AG04450 (cell line): Measurements from ENCODE around the gene FLYWCH1. TPM values are rescaled to one million over a fixed set of nuclear protein-coding genes. Genes with fewer than 3 reads are reported as not detected.

Experiments used
- CTCF ChIA-PET: fragments of 300-600, 350-600 bp; formaldehyde crosslinking; extraction: SDS; loops from one replicate; lab custom pipeline; 2022; ENCODE audit warnings: antibody characterized with exemption, inconsistent platforms; lab: Charles Lee
- POLR2A ChIA-PET: fragments of 350-600 bp; formaldehyde crosslinking; extraction: SDS; loops from one replicate; lab custom pipeline; 2021; ENCODE audit warnings: antibody characterized with exemption, inconsistent platforms; lab: Yijun Ruan, JAX
- DNase-seq: peaks from one replicate; pipeline ENCODE4 v3.0.0-alpha.2; 2011; ENCODE audit warnings: low read depth, low spot score
- H3K27ac ChIP-seq: one replicate; pipeline ENCODE4 v1.5.1; 2012; ENCODE audit warnings: low read depth, low read length, control low read depth
- H3K27me3 ChIP-seq: one replicate; pipeline ENCODE4 v1.6.0; 2012; ENCODE audit warnings: low read length; ENCODE audit not compliant: control insufficient read depth, insufficient read depth
- H3K4me3 ChIP-seq: 2 replicates; pipeline ENCODE4 v1.5.1; 2011; ENCODE audit warnings: mild to moderate bottlenecking, low read depth, low read length, control low read depth
- H3K9me3 ChIP-seq: 2 replicates; pipeline ENCODE4 v1.5.1; 2012; ENCODE audit warnings: low read length; ENCODE audit not compliant: control insufficient read depth, insufficient read depth
- CTCF ChIP-seq: IDR thresholded peaks from 2 replicates; pipeline ENCODE4 v1.5.1; 2011; ENCODE audit warnings: low read depth, low read length, control low read depth, inconsistent platforms
- polyA plus RNA-seq: library from polyadenylated mRNA; depleted of rRNA; stranded (reverse); fragments of >200 nt; gene quantifications from 2 replicates; pipeline ENCODE4 v1.2.3, GENCODE V29; 2011

The FLYWCH1 gene
- polyA plus RNA-seq, 1 experiment, result 15.1 TPM

DNA sequence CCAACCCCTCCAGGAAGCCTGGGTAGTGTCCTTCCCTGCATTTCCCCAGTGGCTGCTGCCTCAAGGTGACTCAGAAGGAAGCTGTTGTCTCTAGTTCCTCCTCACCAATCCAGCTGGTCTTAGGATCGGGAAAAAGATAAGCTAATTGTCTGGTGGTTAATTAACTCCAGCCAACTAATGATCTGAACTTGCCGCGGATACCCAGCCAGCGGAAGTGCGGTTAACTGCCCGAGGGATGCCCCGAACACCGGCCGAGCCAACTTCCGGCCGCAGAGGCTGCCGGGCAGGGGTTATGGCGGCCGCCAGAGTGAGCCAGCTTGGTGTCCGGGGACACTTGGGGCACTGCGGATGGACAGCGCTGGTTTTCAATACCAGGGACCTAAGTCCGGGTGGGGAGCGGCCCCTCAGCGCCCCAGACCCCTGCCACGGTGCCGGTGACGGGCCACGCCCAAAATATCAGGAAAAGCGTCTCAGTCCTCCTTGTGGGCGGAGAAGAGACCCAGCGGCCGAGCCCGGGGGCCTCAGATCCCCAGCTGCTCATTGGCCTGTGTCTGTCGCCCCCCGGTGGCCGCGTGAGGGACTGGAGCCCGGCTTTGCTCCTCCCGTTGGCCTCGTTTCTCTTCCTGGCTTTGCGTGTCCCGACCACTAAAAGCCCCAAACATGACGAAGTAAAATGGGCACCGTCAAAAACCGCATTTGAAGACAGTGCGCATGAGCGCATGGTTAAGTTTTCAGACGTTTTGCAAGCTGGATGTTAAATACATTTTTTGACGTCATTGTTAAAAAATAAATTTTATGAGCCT, 43.5 kb upstream of the FLYWCH1 start:
- no peaks in the 10 kb centered on the region for H3K27me3 ChIP-seq
- no peaks in the 10 kb centered on the region for H3K9me3 ChIP-seq
- H3K4me3 ChIP-seq, result peak overlapping the region; percentile 66
- peak overlapping the region; percentile 89 for H3K27ac ChIP-seq
- peak; percentile 84 for DNase-seq
- POLR2A ChIA-PET, result interaction anchor here (0.6 to 1.9 kb wide), 8 partner anchors 12 to 186 kb away, joined by 3 to 23 read pairs (median 4); partner anchors contain the start of genes FLYWCH2, KCTD5 and SRRM2
- CTCF ChIA-PET, result interaction anchor here (0.6 to 2.7 kb wide), 32 partner anchors 8 to 115 kb away, joined by 3 to 75 read pairs (median 4); partner anchors contain the start of genes FLYWCH1 and FLYWCH2
- peak; percentile 94 for TF ChIP-seq CTCF

GRCh38 chr16:2871926-2872325, 39.8 kb upstream of the FLYWCH1 start:
- no peak for DNase-seq
- POLR2A ChIA-PET, result interaction anchor here (0.7 to 1.2 kb wide), 2 partner anchors 34 to 46 kb away, joined by 3 read pairs; no protein-coding TSS in a partner anchor
- no peaks in the 10 kb centered on the region for H3K27me3 ChIP-seq
- no peak overlapping the region for H3K27ac ChIP-seq
- CTCF ChIA-PET, result interaction anchor here (1.1 to 4.2 kb wide), 3 partner anchors 33 to 55 kb away, joined by 3 to 35 read pairs (median 15); no protein-coding TSS in a partner anchor
- no peak overlapping the region for H3K4me3 ChIP-seq
- no peaks in the 10 kb centered on the region for H3K9me3 ChIP-seq
- no peak for TF ChIP-seq CTCF

GRCh38 chr16:2874032-2874911, 37.5 kb upstream of the FLYWCH1 start:
- CTCF ChIA-PET, result interaction anchor here (0.6 to 1.4 kb wide), 9 partner anchors 8 to 373 kb away, joined by 3 to 15 read pairs (median 5); no protein-coding TSS in a partner anchor
- H3K4me3 ChIP-seq, result no peak overlapping the region
- no peak for DNase-seq
- TF ChIP-seq CTCF, result no peak
- H3K9me3 ChIP-seq, result no peaks in the 10 kb centered on the region
- no peaks in the 10 kb centered on the region for H3K27me3 ChIP-seq
- POLR2A ChIA-PET, result interaction anchor here (0.6 to 0.7 kb wide), 2 partner anchors 75 to 415 kb away, joined by 4 to 5 read pairs; no protein-coding TSS in a partner anchor
- H3K27ac ChIP-seq, result no peak overlapping the region

DNA sequence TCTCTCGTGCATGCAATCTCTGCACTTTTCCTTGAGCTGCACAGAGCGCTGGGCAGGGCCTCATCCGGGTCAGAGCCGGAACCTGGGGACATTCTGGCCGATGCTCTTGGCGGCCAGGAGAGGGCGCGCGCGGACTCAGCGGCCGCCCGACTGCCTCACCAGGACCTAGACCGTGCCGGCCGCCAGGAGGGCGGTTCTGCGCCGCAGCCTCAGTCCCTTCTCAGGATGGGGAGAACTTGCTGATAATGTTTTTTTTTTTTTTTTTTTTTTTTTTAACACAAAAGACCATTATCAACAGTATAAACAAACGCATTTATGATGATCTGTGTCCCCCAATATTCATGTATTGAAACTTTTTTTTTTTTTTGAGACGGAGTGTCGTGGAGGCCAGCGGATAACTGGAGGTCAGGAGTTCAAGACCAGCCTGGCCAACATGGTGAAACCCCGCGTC, 36.8 kb upstream of the FLYWCH1 start:
- Histone ChIP-seq H3K9me3 (peaks cover 5% of the 10 kb centered on the region), H3K27me3 (peaks cover 2% of the 10 kb centered on the region), H3K4me3 (no peak overlapping the region), H3K27ac (no peak overlapping the region)
- ChIA-PET POLR2A (interaction anchor here (0.6 to 0.7 kb wide), 2 partner anchors 76 to 415 kb away, joined by 4 to 5 read pairs; no protein-coding TSS in a partner anchor), CTCF (interaction anchor here (0.6 to 1.4 kb wide), 9 partner anchors 9 to 373 kb away, joined by 3 to 15 read pairs (median 5); no protein-coding TSS in a partner anchor)
- DNase-seq, result no peak
- TF ChIP-seq CTCF, result peak; percentile 91
